Lower lobe of right lung (tissue), 2 donors: ENCODE measurements around the gene LRFN2. TPM values are rescaled to one million over a fixed set of nuclear protein-coding genes. Genes with fewer than 3 reads are reported as not detected.

Source experiments
- ATAC-seq, 2 donors: fragments of 200-7000 bp; cut with Tn5 transposase; one replicate each; pipeline ENCODE4 v1.9.1; 2020 to 2022; ENCODE audit warnings: mild to moderate bottlenecking in 2 of 2, moderate library complexity in 2 of 2
- DNase-seq: peaks from one replicate; pipeline ENCODE4 v3.0.0-alpha.2; 2020
- H3K27ac ChIP-seq: fragments of 200-600 bp; one replicate; pipeline ENCODE4 v1.8.0; 2022
- H3K27me3 ChIP-seq: fragments of 200-600 bp; one replicate; pipeline ENCODE4 v1.8.0; 2022; ENCODE audit warnings: low read depth
- H3K36me3 ChIP-seq: fragments of 200-600 bp; one replicate; pipeline ENCODE4 v1.8.0; 2022; ENCODE audit warnings: mild to moderate bottlenecking
- H3K4me1 ChIP-seq: fragments of 200-600 bp; one replicate; pipeline ENCODE4 v1.8.0; 2022
- H3K4me3 ChIP-seq: fragments of 200-600 bp; one replicate; pipeline ENCODE4 v1.8.0; 2022; ENCODE audit warnings: mild to moderate bottlenecking
- H3K9me3 ChIP-seq: fragments of 200-600 bp; one replicate; pipeline ENCODE4 v1.8.0; 2022
- CTCF ChIP-seq: fragments of 200-600 bp; IDR thresholded peaks from one replicate; pipeline ENCODE4 v1.8.0; 2022; ENCODE audit warnings: antibody characterized with exemption, mild to moderate bottlenecking
- intact Hi-C: fragments of 100-400 bp; cut with DNase I; formaldehyde crosslinking; loops from one replicate; pipeline ENCODE4 v1.11.0; 2022
- total RNA-seq: library from RNA; stranded (reverse); fragmentation: NEBNext Ultra II Directional; extraction: Animal tissue kit (Norgen Biotek cat#: 25700); gene quantifications from one replicate; pipeline ENCODE4 v1.2.1, GENCODE V29; 2021
- donor health status: DM: no; HTN: yes; CAD: no; lungs with severe emphysema.

Gene LRFN2
- total RNA-seq, 1 donor from 2014 or later = not detected

GRCh38 chr6:40629463-40629862 lies 42.3 kb upstream of the LRFN2 start:
- DNase-seq (no peak), ATAC-seq (no peak)
- intact Hi-C loops = no loop called here
- TF ChIP-seq CTCF = no peak
- Histone ChIP-seq H3K4me3 (no peak overlapping the region), H3K9me3 (no peaks in the 10 kb centered on the region), H3K27me3 (no peaks in the 10 kb centered on the region), H3K4me1 (no peaks in the 10 kb centered on the region), H3K27ac (no peak overlapping the region), H3K36me3 (no peaks in the 10 kb centered on the region)

GRCh38 chr6:40627316-40627715 lies 40.2 kb upstream of the LRFN2 start:
- no peak for TF ChIP-seq CTCF
- no peak overlapping the region for H3K4me3 ChIP-seq

GRCh38 chr6:40626886-40627285 lies 39.7 kb upstream of the LRFN2 start:
- no peak overlapping the region for H3K27ac ChIP-seq
- H3K4me3 ChIP-seq = no peak overlapping the region
- intact Hi-C loops = no loop called here
- TF ChIP-seq CTCF = no peak
- no peaks in the 10 kb centered on the region for H3K4me1 ChIP-seq
- H3K36me3 ChIP-seq = no peaks in the 10 kb centered on the region
- no peak for ATAC-seq
- DNase-seq = no peak
- H3K27me3 ChIP-seq = no peaks in the 10 kb centered on the region
- H3K9me3 ChIP-seq = no peaks in the 10 kb centered on the region

More at GRCh38 chr6:40627316-40627715, 40.2 kb upstream of the LRFN2 start:
- intact Hi-C loops = no loop called here
- no peaks in the 10 kb centered on the region for H3K9me3 ChIP-seq
- H3K4me1 ChIP-seq = no peaks in the 10 kb centered on the region
- H3K36me3 ChIP-seq = no peaks in the 10 kb centered on the region
- DNase-seq (no peak), ATAC-seq (no peak)
- H3K27me3 ChIP-seq = no peaks in the 10 kb centered on the region
- H3K27ac ChIP-seq = no peak overlapping the region

- Histone ChIP-seq H3K4me1 (no peaks in the 10 kb centered on the region), H3K27me3 (peaks cover 14% of the 10 kb centered on the region), H3K9me3 (no peaks in the 10 kb centered on the region), H3K27ac (no peak overlapping the region), H3K36me3 (no peaks in the 10 kb centered on the region), H3K4me3 (no peak overlapping the region)
- TF ChIP-seq CTCF = no peak
- no peak for ATAC-seq
- intact Hi-C loops = no loop called here
- DNase-seq = no peak
Observed at GRCh38 chr6:40623932-40624331, 36.8 kb upstream of the LRFN2 start.

- Histone ChIP-seq H3K27ac (no peak overlapping the region), H3K4me3 (no peak overlapping the region), H3K36me3 (no peaks in the 10 kb centered on the region), H3K4me1 (no peaks in the 10 kb centered on the region), H3K9me3 (no peaks in the 10 kb centered on the region), H3K27me3 (peaks cover 21% of the 10 kb centered on the region)
- DNase-seq (no peak), ATAC-seq (no peak)
- intact Hi-C loops = no loop called here
- no peak for TF ChIP-seq CTCF
Observed at GRCh38 chr6:40623178-40623577, 36.0 kb upstream of the LRFN2 start.
